SK-N-MC (cell line): Measurements from ENCODE around the gene PKD2L1.
"Not testable (repeated sequence)": the region's sequence is repeated elsewhere in the genome, so short reads cannot be mapped to it uniquely, and the experiment has no call there.

Source experiments
- EZH2 ChIP-seq: fragments of 200-600 bp; sonication (generic); IDR thresholded peaks from one replicate; pipeline ENCODE4 v1.6.1; 2017; ENCODE audit warnings: antibody characterized with exemption
- POLR2AphosphoS5 ChIP-seq: IDR thresholded peaks from 2 replicates; pipeline ENCODE4 v1.6.1; 2012; ENCODE audit warnings: mild to moderate bottlenecking, low read depth, low read length, borderline replicate concordance

DNA sequence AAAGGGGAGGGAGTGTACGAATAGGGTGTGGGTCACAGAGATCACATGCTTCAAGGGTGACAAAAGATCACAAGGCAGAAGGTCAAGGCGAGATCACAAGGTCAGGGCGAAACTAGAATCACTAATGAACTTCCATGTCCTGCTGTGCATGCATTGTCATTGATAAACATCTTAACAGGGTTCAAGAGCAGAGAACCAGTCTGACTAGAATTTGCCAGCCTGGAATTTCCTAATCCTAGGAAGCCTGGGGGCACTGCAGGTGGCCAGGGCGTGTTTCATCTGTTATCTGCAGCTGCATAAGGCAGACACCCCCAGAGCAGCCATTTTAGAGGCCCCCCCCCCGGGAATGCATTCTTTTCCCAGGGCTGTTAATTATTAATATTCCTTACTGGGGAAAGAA, 28.9 kb downstream of the PKD2L1 start:
- TF ChIP-seq EZH2, POLR2AphosphoS5: not testable (repeated sequence)
